GM21529 (cell line): ENCODE measurements around the gene GALNT4.
A peak's percentile ranks its signal among the peaks of the same experiment; 100 is the strongest.

Experiments
- ATAC-seq: cut with Tn5 transposase; IDR thresholded peaks from one replicate; pipeline ENCODE4 v1.9.1; 2021; ENCODE audit not compliant: unreplicated experiment

GALNT4 gene

DNA sequence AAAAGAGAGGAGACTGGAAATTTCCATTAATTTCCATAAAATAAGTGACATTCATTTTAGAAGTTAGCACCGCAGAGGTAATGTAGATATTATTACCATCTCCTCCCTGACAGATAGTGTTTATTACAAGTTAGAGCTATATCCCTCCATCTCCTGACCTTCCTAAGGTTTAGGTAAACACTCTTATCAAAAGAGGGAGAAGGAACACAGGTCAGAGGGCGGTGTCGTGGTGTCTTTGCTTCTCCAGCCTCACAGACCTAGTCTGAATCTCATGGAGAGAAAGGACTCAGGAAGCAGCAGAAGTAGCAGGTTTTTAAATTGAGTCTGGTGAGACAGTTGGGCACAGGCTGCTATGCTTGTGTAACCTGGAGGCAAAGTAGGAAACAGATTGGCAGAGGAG, 12.8 kb upstream of the GALNT4 start:
- no peak for ATAC-seq

- no peak for ATAC-seq
Measured at GRCh38 chr12:89529738-89530137, 5.1 kb upstream of the GALNT4 start.

- ATAC-seq: no peak
Measured at GRCh38 chr12:89528434-89528833, 3.8 kb upstream of the GALNT4 start.

- ATAC-seq: peak; percentile 64
Measured at GRCh38 chr12:89525824-89526770, 1.5 kb upstream of the GALNT4 start, which contains the start of gene POC1B. Gene POC1B, minus strand, starts transcription at chr12:89526047. Its CDS starts 152 bp downstream, at chr12:89525895.

DNA sequence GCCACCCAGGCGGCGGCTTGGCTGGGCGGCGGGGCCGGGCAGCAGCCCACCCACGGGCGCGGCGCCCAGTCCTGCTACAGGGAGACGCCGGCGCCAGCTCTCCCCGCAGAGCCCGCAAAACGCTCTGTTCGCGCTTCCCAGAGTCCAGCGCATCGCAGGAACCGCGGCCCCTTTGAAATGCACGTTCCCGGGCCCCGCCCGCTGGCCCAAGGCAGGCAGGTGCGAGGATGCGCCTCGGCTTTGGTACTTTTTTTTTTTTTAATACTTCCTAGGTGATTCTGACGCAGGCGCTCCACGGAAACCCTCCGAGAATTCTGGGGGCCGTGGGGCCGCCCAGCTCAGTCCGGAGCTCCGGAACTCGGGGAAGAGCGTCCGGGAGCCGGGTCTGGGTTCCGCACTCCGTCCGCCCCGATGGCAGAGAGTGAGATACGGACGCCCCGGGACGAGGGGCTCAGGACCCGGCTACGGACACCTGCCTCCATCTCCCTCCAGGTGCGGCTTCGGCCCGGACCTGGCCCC, 768 bp upstream of the GALNT4 start:
- peak; percentile 33 for ATAC-seq

DNA sequence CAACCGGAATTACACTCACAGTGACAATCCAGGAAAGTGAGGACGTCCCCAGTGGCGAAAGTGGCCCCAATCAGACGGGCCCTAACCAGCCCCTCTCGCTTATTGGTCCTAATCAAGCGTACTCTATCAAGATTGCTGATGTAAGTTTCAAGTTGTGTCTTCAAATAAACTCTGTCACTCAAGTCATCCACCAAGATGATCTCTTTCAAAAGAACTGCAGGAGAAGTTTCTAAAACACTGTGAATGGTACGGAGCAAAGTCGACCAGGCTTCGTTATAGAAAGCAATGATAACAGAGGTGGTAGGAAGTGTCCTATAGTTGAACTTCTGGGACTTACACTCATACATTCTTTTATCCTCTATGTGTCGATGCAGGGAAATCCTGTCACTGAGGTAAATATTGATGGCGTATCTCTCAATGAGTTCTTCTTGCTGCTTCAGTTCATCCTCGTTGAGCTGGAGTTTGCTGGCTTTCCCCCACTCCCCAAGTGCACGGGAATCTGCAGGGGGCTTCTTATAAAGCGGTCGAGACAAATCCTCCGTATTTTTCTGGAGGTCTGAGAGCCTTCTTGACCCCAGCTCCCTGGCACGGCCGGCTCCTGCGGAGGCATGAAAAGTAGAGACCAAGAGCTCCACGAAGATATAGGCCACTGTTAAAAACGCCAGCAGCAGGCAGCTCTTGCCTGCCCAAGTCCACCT, 604 bp downstream of the GALNT4 start:
- no peak for ATAC-seq

DNA sequence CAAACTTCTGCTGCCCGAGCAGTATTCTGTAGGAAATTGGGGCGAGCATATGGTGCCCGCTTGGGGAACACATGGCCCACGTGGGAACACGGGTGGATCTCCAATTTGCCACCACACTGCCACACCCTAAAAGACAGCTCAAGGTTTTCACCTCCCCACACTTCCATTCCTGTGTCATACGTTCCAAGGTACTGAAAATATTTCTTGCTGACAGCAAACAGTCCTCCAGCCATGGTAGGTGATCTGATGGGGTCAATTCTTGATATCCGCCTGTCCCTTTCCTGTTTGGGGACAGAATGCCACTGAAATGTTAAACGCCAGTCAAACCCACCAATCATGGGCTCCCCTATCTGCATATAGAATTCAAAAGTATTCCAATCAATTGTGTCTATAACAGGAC, 1.2 kb downstream of the GALNT4 start:
- no peak for ATAC-seq

DNA sequence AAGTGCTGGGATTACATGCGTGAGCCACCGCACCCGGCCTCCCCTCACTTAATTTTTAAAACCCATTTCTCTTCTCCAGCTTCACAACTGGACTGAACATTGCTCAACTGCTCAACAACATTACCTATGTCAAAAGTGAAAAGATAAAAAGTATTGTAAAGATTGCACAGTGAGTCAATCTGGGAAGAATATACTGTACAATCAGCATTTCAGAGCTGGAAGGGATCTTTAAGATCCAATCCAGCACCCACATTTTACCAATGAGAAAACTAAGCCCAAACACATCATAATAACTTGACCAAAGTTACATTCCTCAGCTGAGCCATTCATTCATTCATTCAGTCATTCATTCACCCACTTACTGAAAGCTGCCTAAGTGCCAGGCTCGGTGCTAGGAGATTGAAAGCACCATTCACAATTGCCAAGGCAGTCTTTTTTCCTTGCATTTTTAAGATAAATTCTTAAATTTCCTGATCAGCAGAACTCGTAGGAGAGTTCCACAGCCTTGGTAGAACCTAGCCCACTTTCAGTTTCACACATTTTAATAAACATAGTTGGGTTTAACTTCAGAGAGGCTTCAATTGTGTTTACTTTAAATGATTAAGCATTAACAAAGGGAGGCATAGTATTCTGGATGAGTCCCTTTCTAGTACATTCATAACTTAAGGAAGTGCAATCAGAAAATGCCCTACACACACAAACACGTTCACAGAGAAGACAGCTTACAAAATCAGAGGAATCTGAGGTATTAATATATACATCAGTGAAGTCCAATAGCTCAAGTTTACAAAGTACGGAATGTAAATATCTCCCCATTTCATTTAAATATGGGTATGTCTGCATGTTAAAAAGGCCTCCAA, 3.0 kb downstream of the GALNT4 start:
- no peak for ATAC-seq

- ATAC-seq: no peak
Measured at GRCh38 chr12:89517720-89518119, 6.9 kb downstream of the GALNT4 start.

DNA sequence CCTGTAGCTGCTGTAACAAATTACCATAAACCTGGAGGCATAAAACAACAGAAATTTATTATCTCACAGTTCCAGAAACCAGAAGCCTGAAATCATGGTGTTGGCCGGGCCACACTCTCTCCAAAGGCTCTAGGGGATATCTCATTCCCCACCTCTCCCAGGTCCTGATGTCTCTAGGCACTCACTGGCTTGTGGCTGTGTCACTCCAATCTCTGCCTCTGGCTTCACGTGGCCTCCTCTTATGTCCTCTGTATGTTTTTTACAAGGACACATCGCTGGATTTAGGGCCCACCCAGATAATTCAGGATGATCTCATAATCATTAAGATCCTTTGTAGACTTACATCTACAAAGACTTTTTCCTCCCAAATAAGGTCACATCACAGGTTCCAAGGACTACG, 8.0 kb downstream of the GALNT4 start:
- ATAC-seq: no peak

- ATAC-seq: peak; percentile 86
Measured at GRCh38 chr12:89514751-89515150, 9.8 kb downstream of the GALNT4 start.

- ATAC-seq: no peak
Measured at GRCh38 chr12:89513544-89513943, 11.1 kb downstream of the GALNT4 start.

DNA sequence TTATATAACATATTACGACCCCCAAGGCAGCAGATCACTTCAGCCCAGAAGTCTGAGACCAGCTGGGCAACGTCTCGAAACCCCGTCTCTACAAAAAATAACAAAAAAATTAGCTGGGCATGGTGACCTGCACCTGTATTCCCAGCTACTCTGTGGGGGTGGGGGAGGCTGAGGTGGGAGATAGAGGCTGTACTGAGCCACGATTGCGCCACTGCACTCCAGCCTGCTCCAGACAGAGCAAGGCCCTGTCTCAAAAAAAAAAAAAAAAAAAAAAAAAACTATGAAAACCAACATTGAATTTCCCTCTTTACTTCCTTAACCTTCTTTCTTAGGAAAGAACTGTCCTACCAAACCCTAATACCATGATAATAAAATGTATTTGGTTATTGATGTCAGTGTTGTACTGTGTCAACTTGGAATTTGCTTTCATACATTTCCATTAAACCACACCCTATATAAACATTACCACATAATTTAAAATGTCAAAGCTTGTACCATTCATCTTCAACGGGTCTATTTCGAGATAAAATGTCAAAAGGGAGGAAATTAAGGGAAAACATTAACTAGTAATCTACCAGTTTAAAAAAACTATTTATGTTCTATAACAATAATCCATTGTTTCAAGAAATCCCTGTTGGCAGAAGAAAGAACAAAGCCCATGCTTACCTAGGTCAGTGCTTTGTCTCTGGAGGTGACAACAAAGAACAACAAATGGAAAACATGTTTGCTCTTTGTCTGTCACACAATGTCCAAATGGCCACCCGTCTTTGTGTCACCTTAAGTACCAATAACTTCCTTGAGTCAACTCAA, 17.4 kb downstream of the GALNT4 start:
- ATAC-seq: no peak

- no peak for ATAC-seq
Measured at GRCh38 chr12:89506050-89506449, 18.5 kb downstream of the GALNT4 start.

GRCh38 chr12:89504560-89505346, 19.8 kb downstream of the GALNT4 start:
- ATAC-seq: no peak

DNA sequence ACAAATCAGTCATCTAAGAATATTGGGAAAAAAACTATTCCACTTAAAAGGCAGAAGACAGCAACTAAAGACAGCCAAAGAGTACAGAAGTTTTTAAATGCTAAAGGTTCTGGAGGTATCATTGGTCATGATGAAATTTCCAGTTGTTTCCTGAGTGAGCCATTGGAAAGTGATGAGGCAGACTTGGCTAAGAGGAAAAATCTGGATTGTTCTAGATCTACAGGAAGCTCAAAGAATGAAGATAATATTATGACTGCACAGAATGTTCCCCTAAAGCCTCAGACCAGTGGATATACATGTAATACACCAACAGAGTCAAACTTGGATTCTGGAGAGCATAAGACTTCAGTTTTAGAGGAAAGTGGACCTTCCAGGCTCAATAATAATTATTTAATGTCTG, 22.8 kb downstream of the GALNT4 start:
- no peak for ATAC-seq

- ATAC-seq: no peak
Measured at GRCh38 chr12:89499857-89500256, 24.7 kb downstream of the GALNT4 start.

- no peak for ATAC-seq
Measured at GRCh38 chr12:89497467-89497866, 27.1 kb downstream of the GALNT4 start.

DNA sequence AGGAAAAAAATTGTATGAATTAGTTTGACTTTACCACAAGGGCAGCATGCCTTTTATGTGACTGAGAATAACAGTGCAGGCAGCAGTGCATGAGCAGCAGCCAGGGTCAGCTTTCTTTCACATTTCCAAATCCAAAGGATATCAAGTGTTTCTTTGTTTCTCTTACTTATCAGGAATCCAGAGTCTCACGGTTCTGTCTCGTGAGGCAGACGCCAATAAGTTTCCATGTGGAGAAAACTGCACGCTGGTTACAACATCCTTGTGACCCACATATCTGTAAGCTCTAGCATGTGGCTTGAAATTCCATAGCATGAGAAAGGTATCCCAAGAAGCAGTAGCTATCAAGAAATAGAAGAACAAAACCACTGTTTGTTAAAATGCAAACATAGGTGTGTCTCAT, 27.6 kb downstream of the GALNT4 start:
- no peak for ATAC-seq
